PC-9 (cell line): ENCODE data around the gene ZNF431. TPM values are rescaled to one million over a fixed set of nuclear protein-coding genes. Genes with fewer than 3 reads are reported as not detected.

Experiments
- BruUV-seq: library from RNA; stranded (reverse); fragments of 400-500 nt; replicated peaks from 2 replicates; lab custom pipeline; 2021; lab: Mats Ljungman, UMichigan
- CTCF ChIA-PET: fragments of 300-600 bp; sonication (Branson Sonifier 250); formaldehyde crosslinking; loops from one replicate; lab custom pipeline; 2022; ENCODE audit warnings: antibody characterized with exemption; lab: Charles Lee
- POLR2A ChIA-PET: fragments of 300-600 bp; sonication (Branson Sonifier 250); formaldehyde crosslinking; loops from one replicate; lab custom pipeline; 2022; ENCODE audit warnings: antibody characterized with exemption; ENCODE audit not compliant: unreplicated experiment; lab: Charles Lee
- DNase-seq, 2 experiments: peaks; one replicate each; pipeline versions ENCODE4 v3.0.0 to v3.0.0-alpha.2; 2015 to 2022; ENCODE audit warnings: mixed read lengths in 1 of 2
- H2AFZ ChIP-seq: fragments of 200-600 bp; sonication (generic); 2 replicates; pipeline ENCODE4 v1.8.1; 2017; ENCODE audit warnings: antibody characterized with exemption
- H3F3A ChIP-seq: fragments of 200-600 bp; sonication (generic); 2 replicates; pipeline ENCODE4 v1.8.1; 2017; ENCODE audit warnings: antibody characterized with exemption, mild to moderate bottlenecking, low read depth; ENCODE audit not compliant: insufficient read depth
- H3K27ac ChIP-seq: fragments of 200-600 bp; sonication (generic); 2 replicates; pipeline ENCODE4 v1.6.1; 2016; ENCODE audit warnings: mixed run types
- H3K27me3 ChIP-seq: fragments of 200-600 bp; sonication (generic); 2 replicates; pipeline ENCODE4 v1.6.1; 2016; ENCODE audit warnings: low read depth, mixed run types; ENCODE audit not compliant: insufficient read depth
- H3K36me3 ChIP-seq: fragments of 200-600 bp; sonication (generic); 2 replicates; pipeline ENCODE4 v1.6.1; 2016; ENCODE audit warnings: low read depth, mixed run types
- H3K4me1 ChIP-seq: fragments of 200-600 bp; sonication (generic); replicated peaks from 2 replicates; pipeline ENCODE4 v1.6.1; 2016; ENCODE audit warnings: mixed run types; ENCODE audit not compliant: insufficient read depth
- H3K4me2 ChIP-seq: fragments of 200-600 bp; sonication (generic); 2 replicates; pipeline ENCODE4 v1.6.1; 2017; ENCODE audit warnings: mixed run types
- H3K4me3 ChIP-seq: fragments of 200-600 bp; sonication (generic); 2 replicates; pipeline ENCODE4 v1.6.1; 2016; ENCODE audit warnings: mixed run types
- H3K79me2 ChIP-seq: fragments of 200-600 bp; sonication (generic); 2 replicates; pipeline ENCODE4 v1.6.1; 2017; ENCODE audit warnings: low read depth, mixed run types
- H3K9me2 ChIP-seq: fragments of 200-600 bp; sonication (generic); 2 replicates; pipeline ENCODE4 v1.8.1; 2017; ENCODE audit warnings: mild to moderate bottlenecking; ENCODE audit not compliant: insufficient read depth
- H3K9me3 ChIP-seq: fragments of 200-600 bp; sonication (generic); 2 replicates; pipeline ENCODE4 v1.8.1; 2016; ENCODE audit warnings: low read depth; ENCODE audit not compliant: insufficient read depth
- H4K20me1 ChIP-seq: fragments of 200-600 bp; sonication (generic); 2 replicates; pipeline ENCODE4 v1.8.1; 2017; ENCODE audit not compliant: insufficient read depth
- EZH2 ChIP-seq: fragments of 200-600 bp; sonication (generic); IDR thresholded peaks from 2 replicates; pipeline ENCODE4 v1.8.0; 2017; ENCODE audit warnings: antibody characterized with exemption, low read depth
- intact Hi-C: fragments of 100-400 bp; cut with micrococcal nuclease; formaldehyde crosslinking; loops from one replicate; pipeline ENCODE4 v1.10.0; 2022; ENCODE audit not compliant: unreplicated experiment
- total RNA-seq: library from RNA; stranded (reverse); gene quantifications from 2 replicates; pipeline ENCODE4 v1.2.3, GENCODE V29; 2021
- TF ChIP-seq, protein P1 (sequence below): fragments of 200-600 bp; sonication (generic); conservative IDR thresholded peaks from 2 replicates; pipeline ENCODE4 v1.6.1; 2017; ENCODE audit warnings: mixed run types, antibody characterized with exemption, mild to moderate bottlenecking, moderate library complexity

The ZNF431 gene
- total RNA-seq, 1 experiment from 2014 or later: 19.0 TPM

GRCh38 chr19:21110183-21110582 lies 31.7 kb upstream of the ZNF431 start:
- Histone ChIP-seq H3K9me3 (peaks cover 6% of the 10 kb centered on the region; the same call in 1 of the 2 replicates), H3K4me1 (no peaks in the 10 kb centered on the region), H3K4me2 (no peak overlapping the region), H3F3A (no peaks in the 10 kb centered on the region), H2AFZ (no peak overlapping the region), H3K79me2 (no peaks in the 10 kb centered on the region), H3K4me3 (no peak overlapping the region), H3K36me3 (0 out of 2 replicates have a peak, but pooled peaks cover 2% of the 10 kb centered on the region), H3K9me2 (no peaks in the 10 kb centered on the region), H3K27me3 (no peaks in the 10 kb centered on the region), H3K27ac (no peak overlapping the region), H4K20me1 (no peaks in the 10 kb centered on the region)
- no peak for TF ChIP-seq EZH2
- TF ChIP-seq, protein P1, sequence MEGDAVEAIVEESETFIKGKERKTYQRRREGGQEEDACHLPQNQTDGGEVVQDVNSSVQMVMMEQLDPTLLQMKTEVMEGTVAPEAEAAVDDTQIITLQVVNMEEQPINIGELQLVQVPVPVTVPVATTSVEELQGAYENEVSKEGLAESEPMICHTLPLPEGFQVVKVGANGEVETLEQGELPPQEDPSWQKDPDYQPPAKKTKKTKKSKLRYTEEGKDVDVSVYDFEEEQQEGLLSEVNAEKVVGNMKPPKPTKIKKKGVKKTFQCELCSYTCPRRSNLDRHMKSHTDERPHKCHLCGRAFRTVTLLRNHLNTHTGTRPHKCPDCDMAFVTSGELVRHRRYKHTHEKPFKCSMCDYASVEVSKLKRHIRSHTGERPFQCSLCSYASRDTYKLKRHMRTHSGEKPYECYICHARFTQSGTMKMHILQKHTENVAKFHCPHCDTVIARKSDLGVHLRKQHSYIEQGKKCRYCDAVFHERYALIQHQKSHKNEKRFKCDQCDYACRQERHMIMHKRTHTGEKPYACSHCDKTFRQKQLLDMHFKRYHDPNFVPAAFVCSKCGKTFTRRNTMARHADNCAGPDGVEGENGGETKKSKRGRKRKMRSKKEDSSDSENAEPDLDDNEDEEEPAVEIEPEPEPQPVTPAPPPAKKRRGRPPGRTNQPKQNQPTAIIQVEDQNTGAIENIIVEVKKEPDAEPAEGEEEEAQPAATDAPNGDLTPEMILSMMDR: no peak
- no TSS peak for BruUV-seq
- intact Hi-C loops: no loop called here
- ChIA-PET POLR2A (no interaction called here), CTCF (no interaction called here)
- DNase-seq: no peak

GRCh38 chr19:21115430-21115829 lies 26.4 kb upstream of the ZNF431 start:
- TF ChIP-seq EZH2: no peak
- TF ChIP-seq, protein P1: no peak
- Histone ChIP-seq H3F3A (no peaks in the 10 kb centered on the region), H3K79me2 (no peaks in the 10 kb centered on the region), H3K4me1 (no peaks in the 10 kb centered on the region), H3K36me3 (peaks cover 10% of the 10 kb centered on the region), H3K27ac (no peak overlapping the region), H3K9me2 (no peaks in the 10 kb centered on the region), H3K4me3 (no peak overlapping the region), H3K4me2 (no peak overlapping the region), H3K9me3 (peaks cover 16% of the 10 kb centered on the region; the same call in 1 of the 2 replicates), H4K20me1 (no peaks in the 10 kb centered on the region), H3K27me3 (no peaks in the 10 kb centered on the region), H2AFZ (no peak overlapping the region)
- POLR2A ChIA-PET: interaction anchor here (0.6 kb wide), 1 partner anchor 192 kb away, joined by 4 read pairs; no protein-coding TSS in a partner anchor
- no peak for DNase-seq
- CTCF ChIA-PET: no interaction called here
- no TSS peak for BruUV-seq
- intact Hi-C loops: no loop called here

GRCh38 chr19:21117041-21117907 lies 24.6 kb upstream of the ZNF431 start:
- TF ChIP-seq, protein P1: no peak
- TF ChIP-seq EZH2: no peak
- no peak overlapping the region for H2AFZ ChIP-seq
- CTCF ChIA-PET: no interaction called here
- H3K4me3 ChIP-seq: no peak overlapping the region
- H4K20me1 ChIP-seq: no peaks in the 10 kb centered on the region
- intact Hi-C loops: no loop called here
- DNase-seq: no peak
- no peaks in the 10 kb centered on the region for H3K9me2 ChIP-seq
- no TSS peak for BruUV-seq
- no peak overlapping the region for H3K27ac ChIP-seq
- no peaks in the 10 kb centered on the region for H3K4me1 ChIP-seq
- H3F3A ChIP-seq: no peaks in the 10 kb centered on the region
- no peaks in the 10 kb centered on the region for H3K27me3 ChIP-seq
- peaks cover 16% of the 10 kb centered on the region; the same call in 1 of the 2 replicates for H3K9me3 ChIP-seq
- no peak overlapping the region for H3K4me2 ChIP-seq
- H3K79me2 ChIP-seq: no peaks in the 10 kb centered on the region
- POLR2A ChIA-PET: no interaction called here
- H3K36me3 ChIP-seq: peaks cover 10% of the 10 kb centered on the region
